Calu3 (cell line): ENCODE data around the gene MRPL44. TPM values are rescaled to one million over a fixed set of nuclear protein-coding genes. Genes with fewer than 3 reads are reported as not detected.

ENCODE experiments used
- BruUV-seq: library from RNA; stranded (reverse); fragments of 400-500 nt; replicated peaks from 2 replicates; lab custom pipeline; 2021; lab: Mats Ljungman, UMichigan
- CTCF ChIA-PET: fragments of 300-600 bp; sonication (Branson Sonifier 250); formaldehyde crosslinking; loops from one replicate; lab custom pipeline; 2022; ENCODE audit warnings: antibody characterized with exemption; lab: Charles Lee
- DNase-seq: peaks from one replicate; pipeline ENCODE4 v3.0.0; 2022
- H3K27ac Mint-ChIP-seq: one replicate; pipeline ENCODE4 v1.8.0; 2022; ENCODE audit warnings: mixed read lengths; ENCODE audit not compliant: unreplicated experiment
- H3K27me3 Mint-ChIP-seq: one replicate; pipeline ENCODE4 v1.8.0; 2022; ENCODE audit warnings: mixed read lengths; ENCODE audit not compliant: unreplicated experiment
- H3K36me3 Mint-ChIP-seq: one replicate; pipeline ENCODE4 v1.8.0; 2022; ENCODE audit warnings: mild to moderate bottlenecking, moderate library complexity, mixed read lengths; ENCODE audit not compliant: insufficient read depth, unreplicated experiment
- H3K4me1 Mint-ChIP-seq: one replicate; pipeline ENCODE4 v1.8.0; 2022; ENCODE audit warnings: mild to moderate bottlenecking, low read depth, mixed read lengths; ENCODE audit not compliant: unreplicated experiment
- H3K4me3 Mint-ChIP-seq: one replicate; pipeline ENCODE4 v1.8.0; 2022; ENCODE audit warnings: mild to moderate bottlenecking, low read depth, moderate library complexity, mixed read lengths; ENCODE audit not compliant: unreplicated experiment
- H3K9me3 Mint-ChIP-seq: one replicate; pipeline ENCODE4 v1.8.0; 2022; ENCODE audit warnings: low read depth, mixed read lengths; ENCODE audit not compliant: unreplicated experiment
- CTCF ChIP-seq: fragments of 200-600 bp; IDR thresholded peaks from one replicate; pipeline ENCODE4 v1.8.0; 2022; ENCODE audit warnings: antibody characterized with exemption; ENCODE audit not compliant: unreplicated experiment
- intact Hi-C: fragments of 100-400 bp; cut with micrococcal nuclease; formaldehyde crosslinking; loops from one replicate; pipeline ENCODE4 v1.10.0; 2022; ENCODE audit not compliant: unreplicated experiment
- total RNA-seq: library from RNA; stranded (reverse); gene quantifications from 2 replicates; pipeline ENCODE4 v1.2.3, GENCODE V29; 2022

The MRPL44 gene
- total RNA-seq, 1 experiment from 2014 or later, result 32.7 TPM

DNA sequence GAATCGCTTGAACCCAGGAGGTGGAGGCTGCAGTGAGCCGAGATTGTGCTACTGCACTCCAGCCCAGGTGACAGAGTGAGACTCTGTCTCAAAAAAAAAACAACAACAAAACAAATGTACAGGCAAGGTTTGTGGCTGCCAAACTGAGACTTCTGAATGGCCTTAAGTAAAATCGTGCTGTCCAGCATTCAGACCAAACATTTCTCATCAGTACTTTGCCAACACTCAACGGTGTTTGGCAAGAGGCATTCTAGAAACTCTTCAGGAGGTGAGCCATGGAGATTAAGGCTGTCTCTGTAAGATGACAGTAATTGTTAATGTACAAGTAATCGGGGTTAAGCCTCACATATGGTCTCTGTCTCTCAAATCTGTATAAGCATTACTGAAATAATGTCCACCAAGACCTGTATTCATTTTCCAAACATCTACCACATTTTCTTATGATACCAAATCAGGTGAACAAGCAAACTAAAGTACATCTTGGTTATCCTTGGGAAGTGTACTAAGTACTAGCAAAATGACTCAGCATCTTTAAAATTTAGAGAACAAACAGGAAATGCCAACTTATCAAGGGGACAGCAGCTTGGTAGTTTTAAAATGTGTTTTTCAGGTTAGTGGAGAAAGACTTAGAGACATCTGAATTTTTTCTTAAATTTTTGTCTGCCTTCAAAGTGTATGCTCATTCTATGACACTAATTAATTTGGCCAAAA lies 52.5 kb downstream of the MRPL44 start:
- no peak for DNase-seq
- no TSS peak for BruUV-seq
- H3K27ac Mint-ChIP-seq, result peak overlapping the region; percentile 62
- CTCF ChIA-PET, result interaction anchor here (0.6 kb wide), 1 partner anchor 274 kb away, joined by 3 read pairs; no protein-coding TSS in a partner anchor
- peak overlapping the region; percentile 67 for H3K4me3 Mint-ChIP-seq
- TF ChIP-seq CTCF, result no peak
- no peaks in the 10 kb centered on the region for H3K9me3 Mint-ChIP-seq
- H3K27me3 Mint-ChIP-seq, result no peaks in the 10 kb centered on the region
- H3K4me1 Mint-ChIP-seq, result peaks cover 37% of the 10 kb centered on the region
- intact Hi-C loops, result no loop called here
- H3K36me3 Mint-ChIP-seq, result peaks cover 6% of the 10 kb centered on the region

- Mint-ChIP-seq H3K4me3 (no peak overlapping the region), H3K4me1 (peaks cover 42% of the 10 kb centered on the region), H3K27me3 (no peaks in the 10 kb centered on the region), H3K27ac (no peak overlapping the region), H3K9me3 (no peaks in the 10 kb centered on the region), H3K36me3 (peaks cover 6% of the 10 kb centered on the region)
- CTCF ChIA-PET, result no interaction called here
- no TSS peak for BruUV-seq
- no peak for TF ChIP-seq CTCF
- no peak for DNase-seq
- intact Hi-C loops, result no loop called here
These were observed 54.6 kb downstream of the MRPL44 start for GRCh38 chr2:224011837-224012236.

- Mint-ChIP-seq H3K4me3 (no peak overlapping the region), H3K36me3 (no peaks in the 10 kb centered on the region), H3K9me3 (no peaks in the 10 kb centered on the region), H3K27me3 (no peaks in the 10 kb centered on the region), H3K27ac (no peak overlapping the region), H3K4me1 (peaks cover 24% of the 10 kb centered on the region)
- no peak for DNase-seq
- BruUV-seq, result no TSS peak
- CTCF ChIA-PET, result no interaction called here
- TF ChIP-seq CTCF, result no peak
- intact Hi-C loops, result no loop called here
These were observed 57.1 kb downstream of the MRPL44 start for GRCh38 chr2:224014336-224014735.

- H3K27me3 Mint-ChIP-seq, result no peaks in the 10 kb centered on the region
- no peak for TF ChIP-seq CTCF
- H3K9me3 Mint-ChIP-seq, result no peaks in the 10 kb centered on the region
- no peak for DNase-seq
- intact Hi-C loops, result no loop called here
- no peak overlapping the region for H3K27ac Mint-ChIP-seq
- BruUV-seq, result no TSS peak
- CTCF ChIA-PET, result no interaction called here
- no peak overlapping the region for H3K4me3 Mint-ChIP-seq
- H3K36me3 Mint-ChIP-seq, result no peaks in the 10 kb centered on the region
- peaks cover 8% of the 10 kb centered on the region for H3K4me1 Mint-ChIP-seq
These were observed 59.7 kb downstream of the MRPL44 start for GRCh38 chr2:224016963-224017362.

Other genes starting within 250 kb of the MRPL44 start
- 108 and 119 TPM in 2 replicates for gene AP1S3, start 119.9 kb upstream of the MRPL44 start, total RNA-seq
- 37.5 and 43.8 TPM in 2 replicates for gene WDFY1, start 12.1 kb upstream of the MRPL44 start, total RNA-seq
- gene SERPINE2, start 81.8 kb downstream of the MRPL44 start, total RNA-seq, result 34.7 and 39.7 TPM in 2 replicates